Smooth muscle cell (in vitro differentiated cells): Measurements from ENCODE around the gene SLC16A3. TPM values are rescaled to one million over a fixed set of nuclear protein-coding genes. Genes with fewer than 3 reads are reported as not detected.
A peak's percentile ranks its signal among the peaks of the same experiment; 100 is the strongest.

Source experiments
- DNase-seq: peaks from one replicate; lab custom pipeline; 2025; ENCODE audit not compliant: unreplicated experiment; lab: John Stamatoyannopoulos, UW
- H2AFZ ChIP-seq: fragments of 200-600 bp; sonication (generic); 2 replicates; pipeline ENCODE4 v1.6.0; 2016; ENCODE audit warnings: antibody characterized with exemption, low read depth, mild to moderate bottlenecking
- H3F3A ChIP-seq: fragments of 200-600 bp; sonication (generic); 2 replicates; pipeline ENCODE4 v1.6.0; 2017; ENCODE audit warnings: antibody characterized with exemption, low read depth
- H3K27ac ChIP-seq: fragments of 200-600 bp; sonication (generic); 2 replicates; pipeline ENCODE4 v1.5.1; 2016; ENCODE audit warnings: low read depth, mild to moderate bottlenecking
- H3K27me3 ChIP-seq: fragments of 200-600 bp; sonication (generic); 2 replicates; pipeline ENCODE4 v1.6.1; 2016; ENCODE audit warnings: low read depth, mild to moderate bottlenecking
- H3K36me3 ChIP-seq: fragments of 200-600 bp; sonication (generic); 2 replicates; pipeline ENCODE4 v1.5.1; 2016; ENCODE audit warnings: low read depth
- H3K4me1 ChIP-seq: fragments of 200-600 bp; sonication (generic); 2 replicates; pipeline ENCODE4 v1.5.1; 2016; ENCODE audit warnings: low read depth
- H3K4me2 ChIP-seq: fragments of 200-600 bp; sonication (generic); 2 replicates; pipeline ENCODE4 v1.6.0; 2016; ENCODE audit warnings: mild to moderate bottlenecking
- H3K4me3 ChIP-seq: fragments of 200-600 bp; sonication (generic); 2 replicates; pipeline ENCODE4 v1.5.1; 2016; ENCODE audit warnings: mild to moderate bottlenecking
- H3K79me2 ChIP-seq: fragments of 200-600 bp; sonication (generic); 2 replicates; pipeline ENCODE4 v1.6.0; 2016; ENCODE audit warnings: low read depth, mild to moderate bottlenecking
- H3K9ac ChIP-seq: fragments of 200-600 bp; sonication (generic); 2 replicates; pipeline ENCODE4 v1.6.0; 2016; ENCODE audit warnings: low read depth
- H3K9me3 ChIP-seq: fragments of 200-600 bp; sonication (generic); replicated peaks from 2 replicates; pipeline ENCODE4 v1.5.1; 2016; ENCODE audit warnings: low read depth
- H4K20me1 ChIP-seq: fragments of 200-600 bp; sonication (generic); 2 replicates; pipeline ENCODE4 v1.6.0; 2016; ENCODE audit warnings: low read depth
- WGBS: methylation state at CpG from one replicate; pipeline ENCODE4 v1.1.7; 2016; ENCODE audit warnings: low lambda C conversion rate; 5-methylcytosine and 5-hydroxymethylcytosine counted together
- polyA plus RNA-seq: library from polyadenylated mRNA; unstranded; fragments of >200 nt; fragmentation: Nextera tagmentation; extraction: Ambion mirVana; gene quantifications from 2 replicates; pipeline ENCODE4 v1.2.1, GENCODE V29; 2016
- total RNA-seq: library from RNA; depleted of rRNA; stranded (reverse); fragments of >200 nt; gene quantifications from 2 replicates; pipeline ENCODE4 v1.2.3, GENCODE V29; 2014
- TF ChIP-seq, protein P1 (sequence below): fragments of 200-600 bp; sonication (generic); IDR thresholded peaks from 2 replicates; pipeline ENCODE4 v1.5.1; 2017; ENCODE audit warnings: borderline replicate concordance, mild to moderate bottlenecking, antibody characterized with exemption; ENCODE audit not compliant: insufficient read depth, poor library complexity, severe bottlenecking

The SLC16A3 gene
- total and polyA plus RNA-seq, 2 experiments from 2014 or later, result 83.3 to 180 TPM

DNA sequence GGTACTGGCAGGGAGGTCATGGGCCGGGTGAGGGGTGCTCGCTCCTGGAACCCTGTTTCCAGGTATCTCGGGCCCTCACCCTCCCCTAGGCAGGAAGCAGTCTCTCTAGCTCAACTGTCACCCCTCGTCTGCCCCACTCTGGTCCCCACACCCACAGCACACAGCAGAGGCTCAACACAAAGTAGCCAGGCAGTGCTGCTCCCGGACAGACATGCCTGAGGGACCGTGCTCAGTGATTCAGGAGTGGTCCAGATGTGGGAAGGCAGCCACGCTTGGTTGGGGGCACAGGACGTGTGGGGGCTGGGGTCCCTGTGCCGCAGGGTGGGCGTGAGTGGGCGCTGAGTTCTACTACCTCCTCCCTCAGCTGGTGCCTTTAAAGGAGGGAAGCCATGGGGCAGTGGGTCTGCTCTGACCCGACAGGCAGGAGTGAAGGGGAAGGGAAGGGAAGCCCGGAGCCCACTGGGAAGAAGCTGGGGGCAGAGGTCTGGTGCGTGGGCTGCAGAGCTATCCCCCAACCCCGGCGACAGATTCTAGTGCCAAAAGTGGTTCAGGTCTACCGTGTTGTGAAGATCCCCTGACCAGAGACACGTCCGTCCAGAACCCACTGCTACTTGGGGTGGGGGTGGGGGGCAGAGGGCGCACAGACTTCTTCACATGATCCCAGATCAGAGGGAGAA is 11.8 kb downstream of the SLC16A3 start:
- Histone ChIP-seq H3F3A (peaks cover 50% of the 10 kb centered on the region), H3K4me2 (no peak overlapping the region), H3K79me2 (peaks cover 25% of the 10 kb centered on the region), H3K4me3 (no peak overlapping the region), H3K4me1 (peaks cover 3% of the 10 kb centered on the region), H3K9ac (no peak overlapping the region), H2AFZ (no peak overlapping the region), H3K27me3 (no peaks in the 10 kb centered on the region), H3K27ac (peak overlapping the region; percentile 54), H4K20me1 (peaks cover 100% of the 10 kb centered on the region), H3K9me3 (no peaks in the 10 kb centered on the region), H3K36me3 (no peaks in the 10 kb centered on the region)
- no peak for DNase-seq
- TF ChIP-seq, protein P1, sequence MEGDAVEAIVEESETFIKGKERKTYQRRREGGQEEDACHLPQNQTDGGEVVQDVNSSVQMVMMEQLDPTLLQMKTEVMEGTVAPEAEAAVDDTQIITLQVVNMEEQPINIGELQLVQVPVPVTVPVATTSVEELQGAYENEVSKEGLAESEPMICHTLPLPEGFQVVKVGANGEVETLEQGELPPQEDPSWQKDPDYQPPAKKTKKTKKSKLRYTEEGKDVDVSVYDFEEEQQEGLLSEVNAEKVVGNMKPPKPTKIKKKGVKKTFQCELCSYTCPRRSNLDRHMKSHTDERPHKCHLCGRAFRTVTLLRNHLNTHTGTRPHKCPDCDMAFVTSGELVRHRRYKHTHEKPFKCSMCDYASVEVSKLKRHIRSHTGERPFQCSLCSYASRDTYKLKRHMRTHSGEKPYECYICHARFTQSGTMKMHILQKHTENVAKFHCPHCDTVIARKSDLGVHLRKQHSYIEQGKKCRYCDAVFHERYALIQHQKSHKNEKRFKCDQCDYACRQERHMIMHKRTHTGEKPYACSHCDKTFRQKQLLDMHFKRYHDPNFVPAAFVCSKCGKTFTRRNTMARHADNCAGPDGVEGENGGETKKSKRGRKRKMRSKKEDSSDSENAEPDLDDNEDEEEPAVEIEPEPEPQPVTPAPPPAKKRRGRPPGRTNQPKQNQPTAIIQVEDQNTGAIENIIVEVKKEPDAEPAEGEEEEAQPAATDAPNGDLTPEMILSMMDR, result no peak
- WGBS, result 76% methylated on average over 20 of the region's 20 CpGs

GRCh38 chr17:82241183-82241925 is 12.5 kb downstream of the SLC16A3 start:
- Histone ChIP-seq H3K9me3 (no peaks in the 10 kb centered on the region), H3K27me3 (no peaks in the 10 kb centered on the region), H3K36me3 (no peaks in the 10 kb centered on the region), H3K27ac (peak overlapping the region; percentile 54), H3K4me3 (no peak overlapping the region), H3K4me1 (no peaks in the 10 kb centered on the region), H2AFZ (no peak overlapping the region), H3K79me2 (peaks cover 18% of the 10 kb centered on the region), H3K9ac (no peak overlapping the region), H4K20me1 (peaks cover 100% of the 10 kb centered on the region), H3F3A (peaks cover 55% of the 10 kb centered on the region), H3K4me2 (no peak overlapping the region)
- TF ChIP-seq, protein P1, result no peak
- 77% methylated on average over 22 of the region's 27 CpGs for WGBS
- no peak for DNase-seq

- Histone ChIP-seq H3K27ac (peak overlapping the region; percentile 54), H3K79me2 (peaks cover 10% of the 10 kb centered on the region)
These were observed 13.3 kb downstream of the SLC16A3 start for GRCh38 chr17:82241926-82242697.

More at GRCh38 chr17:82241926-82242697, 13.3 kb downstream of the SLC16A3 start:
- H3K9ac ChIP-seq, result no peak overlapping the region
- no peaks in the 10 kb centered on the region for H3K9me3 ChIP-seq
- no peak overlapping the region for H2AFZ ChIP-seq
- H3K36me3 ChIP-seq, result no peaks in the 10 kb centered on the region
- no peaks in the 10 kb centered on the region for H3K4me1 ChIP-seq
- TF ChIP-seq, protein P1, result no peak
- H3K27me3 ChIP-seq, result no peaks in the 10 kb centered on the region
- H3F3A ChIP-seq, result peaks cover 57% of the 10 kb centered on the region
- no peak for DNase-seq
- no peak overlapping the region for H3K4me3 ChIP-seq
- WGBS, result 73% methylated on average over 19 of the region's 20 CpGs
- H4K20me1 ChIP-seq, result peaks cover 100% of the 10 kb centered on the region
- H3K4me2 ChIP-seq, result no peak overlapping the region
